WTC11 (cell line): Measurements from ENCODE around the gene MAPKAPK5.

Experiments
- AR ChIP-seq: fragments of 250-450 bp; sonication (Bioruptor Pico); IDR thresholded peaks from 2 replicates; pipeline ENCODE4 v1.9.0; 2021; ENCODE audit warnings: mild to moderate bottlenecking
- CTCF ChIP-seq: fragments of 200-600 bp; IDR thresholded peaks from 2 replicates; pipeline ENCODE4 v1.8.0; 2022; ENCODE audit warnings: antibody characterized with exemption
- EMX1 ChIP-seq: fragments of 250-450 bp; sonication (Bioruptor Pico); IDR thresholded peaks from 2 replicates; pipeline ENCODE4 v1.8.0; 2021; ENCODE audit warnings: mild to moderate bottlenecking
- FOXP1 ChIP-seq: sonication (generic); formaldehyde crosslinking; IDR thresholded peaks from 2 replicates; pipeline ENCODE4 v1.8.0; 2022; ENCODE audit warnings: missing genetic modification reagents, mild to moderate bottlenecking, moderate library complexity, borderline replicate concordance

GRCh38 chr12:111868676-111869588, 26.9 kb downstream of the MAPKAPK5 start:
- TF ChIP-seq CTCF (no peak), AR (CRISPR knock-in tag) (no peak), FOXP1 (CRISPR knock-in tag) (no peak), EMX1 (CRISPR knock-in tag) (no peak)
